ENCODE measurements around the gene GBA2. TPM values are rescaled to one million over a fixed set of nuclear protein-coding genes. Genes with fewer than 3 reads are reported as not detected.

Gene GBA2
- total RNA-seq, 1 donor from 2014 or later = 34.4 TPM

DNA sequence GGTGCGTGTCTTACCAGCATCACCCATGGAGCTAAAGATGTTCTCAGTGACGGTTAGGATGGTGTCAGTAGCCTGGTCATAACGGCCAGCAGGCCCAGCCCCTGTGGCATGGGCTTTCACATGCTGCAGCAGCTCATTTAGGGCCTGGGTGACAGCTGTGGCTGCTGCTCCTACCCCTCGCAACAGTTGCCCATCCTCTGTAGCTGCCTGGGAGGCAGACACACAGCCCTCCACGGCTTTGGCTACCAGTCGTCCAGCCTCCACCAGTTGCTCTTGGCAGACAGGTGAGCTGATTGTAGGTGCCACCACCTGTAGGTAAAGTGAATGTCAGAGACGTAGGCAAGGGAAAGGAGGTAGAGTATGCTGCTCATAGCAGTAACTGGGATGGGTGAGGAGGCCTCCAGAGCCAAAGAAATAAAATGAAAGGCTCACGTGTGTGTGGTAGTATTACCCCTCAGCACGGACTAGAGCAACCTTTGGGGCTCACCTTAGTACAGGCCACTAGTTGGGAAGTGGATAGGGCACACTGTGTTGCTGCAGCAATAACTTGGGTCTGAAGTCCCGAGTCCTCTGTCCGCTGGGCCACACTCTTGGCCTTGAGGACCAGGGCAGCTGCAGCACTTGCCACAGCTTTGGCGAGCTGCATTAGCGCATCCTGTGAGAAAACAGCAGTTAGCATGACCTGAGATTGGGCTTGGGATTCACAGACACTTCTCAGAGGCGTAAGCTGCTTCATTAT lies 31.7 kb downstream of the GBA2 start:
- peak; percentile 56 for DNase-seq (ENCODE audit: low read depth)

DNA sequence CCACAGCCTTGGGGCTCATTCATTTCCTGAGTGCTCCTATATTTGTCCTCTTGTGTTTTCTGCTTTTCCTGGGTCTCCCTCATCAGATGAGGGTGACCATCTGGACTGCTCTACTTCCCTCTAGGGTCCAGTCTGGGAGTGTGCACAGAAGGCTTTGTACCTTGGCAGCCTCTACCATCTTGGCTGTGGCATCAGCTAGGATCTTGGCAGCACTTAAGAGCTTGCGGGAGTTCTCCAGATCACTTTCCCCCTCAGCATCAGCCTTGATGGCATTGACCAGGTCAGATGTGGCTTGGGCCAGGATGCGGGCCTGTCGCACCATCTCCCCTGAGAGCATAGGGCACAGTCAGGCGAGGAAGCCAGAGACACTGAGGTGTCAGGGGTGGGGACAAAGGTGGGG lies 32.8 kb downstream of the GBA2 start:
- DNase-seq (ENCODE audit: low read depth) = no peak

DNA sequence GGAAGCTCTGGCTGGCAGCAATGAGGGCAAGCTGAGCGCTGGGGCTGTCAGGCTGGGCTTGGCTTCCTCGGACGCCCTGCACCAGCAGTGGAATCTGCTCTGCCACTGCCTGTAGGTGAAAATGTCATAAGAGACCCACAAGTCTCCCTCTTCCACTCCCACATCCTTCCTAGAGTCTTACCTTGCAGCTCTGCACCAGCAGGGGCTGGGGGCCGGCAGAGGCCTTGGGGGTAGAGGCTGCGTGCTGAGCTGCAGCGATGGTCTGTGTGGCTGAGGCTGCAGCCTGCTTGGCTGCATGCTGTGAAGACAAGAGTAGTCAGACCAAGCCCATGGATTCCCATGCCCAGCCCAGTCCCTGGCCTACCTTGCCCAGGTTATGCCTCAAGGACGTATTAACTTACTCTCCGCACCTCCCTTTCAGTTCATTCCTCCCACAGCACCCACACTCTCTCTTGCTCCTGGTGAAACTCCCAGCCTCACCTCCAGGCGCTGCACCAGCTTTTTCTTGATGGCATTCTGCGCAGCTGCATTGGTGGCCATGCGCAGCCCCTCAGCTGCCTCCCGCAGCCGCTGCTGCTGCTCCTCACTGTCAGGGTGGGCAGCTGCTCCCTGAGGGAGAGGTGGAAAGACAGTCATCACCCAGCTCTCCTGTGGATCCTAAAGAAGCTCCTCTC lies 34.3 kb downstream of the GBA2 start:
- no peak for DNase-seq (ENCODE audit: low read depth)

DNA sequence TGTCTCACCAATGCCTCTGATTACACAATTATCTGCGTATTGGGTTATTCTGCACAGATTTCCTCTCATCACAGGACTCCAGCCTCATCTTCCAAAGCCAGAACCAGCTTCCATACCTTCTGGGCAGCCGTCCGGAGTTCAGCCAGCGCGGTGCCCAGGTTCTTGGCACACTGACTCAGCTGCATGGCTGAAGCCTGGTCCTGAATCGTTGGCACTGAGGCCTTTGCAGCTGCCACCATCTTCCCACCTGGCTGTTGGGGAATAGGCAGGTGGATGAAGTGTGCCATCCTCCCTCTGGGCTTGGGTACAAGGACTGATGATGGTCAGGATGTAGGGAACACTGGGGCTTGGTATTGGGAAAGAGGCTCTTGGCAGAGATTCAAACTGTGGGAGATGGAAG lies 34.9 kb downstream of the GBA2 start:
- no peak for DNase-seq (ENCODE audit: low read depth)

DNA sequence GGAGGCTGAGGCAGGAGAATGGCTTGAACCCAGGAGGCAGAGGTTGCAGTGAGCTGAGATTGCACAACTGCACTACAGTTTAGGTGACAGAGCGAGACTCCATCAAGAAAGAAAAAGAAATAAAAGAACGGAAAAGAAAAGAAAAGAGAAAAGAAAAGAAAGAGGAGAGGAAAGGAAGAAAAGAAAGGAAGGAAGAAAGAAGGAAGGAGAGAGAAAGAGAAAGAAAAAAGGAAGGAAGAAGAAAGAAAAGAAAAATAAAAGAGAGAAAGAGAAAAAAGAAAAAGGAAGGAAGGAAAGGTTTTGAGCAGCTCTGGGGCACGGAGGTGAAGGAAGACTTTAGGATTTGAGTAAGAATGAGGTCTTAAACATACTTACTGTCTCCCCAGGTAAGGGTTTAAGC lies 35.5 kb downstream of the GBA2 start:
- DNase-seq (ENCODE audit: low read depth) = no peak

DNA sequence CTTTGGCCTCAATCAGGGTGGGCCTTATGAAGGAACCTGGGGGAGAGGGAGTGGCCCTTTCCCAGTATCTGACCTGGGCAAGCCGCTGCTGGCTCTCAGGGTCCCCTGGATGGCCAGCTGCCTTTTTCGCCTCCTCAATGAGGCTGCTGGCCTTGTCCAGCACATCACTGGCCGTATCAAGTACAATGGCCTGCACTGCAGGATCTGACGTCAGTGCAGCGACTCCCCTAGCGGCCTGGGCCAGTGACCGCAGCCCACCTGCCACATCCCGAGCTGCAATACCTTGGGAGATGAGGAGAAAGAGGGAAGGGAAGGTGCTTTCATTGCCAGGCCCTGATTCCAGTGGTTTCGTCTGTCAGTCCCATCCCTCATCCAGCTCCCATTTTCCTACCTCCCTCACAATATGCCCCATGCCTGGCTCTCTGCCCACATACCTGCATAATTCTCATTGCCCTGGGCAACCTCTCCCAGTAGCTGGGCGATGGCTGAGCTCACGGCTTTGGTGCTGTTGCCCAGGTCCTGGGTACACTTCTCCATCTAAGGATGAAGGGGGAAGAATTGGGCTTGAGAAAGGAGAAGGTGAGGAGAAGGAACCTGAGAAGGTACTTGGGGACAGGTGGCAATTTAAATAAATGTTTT lies 36.1 kb downstream of the GBA2 start:
- DNase-seq (ENCODE audit: low read depth) = no peak

DNA sequence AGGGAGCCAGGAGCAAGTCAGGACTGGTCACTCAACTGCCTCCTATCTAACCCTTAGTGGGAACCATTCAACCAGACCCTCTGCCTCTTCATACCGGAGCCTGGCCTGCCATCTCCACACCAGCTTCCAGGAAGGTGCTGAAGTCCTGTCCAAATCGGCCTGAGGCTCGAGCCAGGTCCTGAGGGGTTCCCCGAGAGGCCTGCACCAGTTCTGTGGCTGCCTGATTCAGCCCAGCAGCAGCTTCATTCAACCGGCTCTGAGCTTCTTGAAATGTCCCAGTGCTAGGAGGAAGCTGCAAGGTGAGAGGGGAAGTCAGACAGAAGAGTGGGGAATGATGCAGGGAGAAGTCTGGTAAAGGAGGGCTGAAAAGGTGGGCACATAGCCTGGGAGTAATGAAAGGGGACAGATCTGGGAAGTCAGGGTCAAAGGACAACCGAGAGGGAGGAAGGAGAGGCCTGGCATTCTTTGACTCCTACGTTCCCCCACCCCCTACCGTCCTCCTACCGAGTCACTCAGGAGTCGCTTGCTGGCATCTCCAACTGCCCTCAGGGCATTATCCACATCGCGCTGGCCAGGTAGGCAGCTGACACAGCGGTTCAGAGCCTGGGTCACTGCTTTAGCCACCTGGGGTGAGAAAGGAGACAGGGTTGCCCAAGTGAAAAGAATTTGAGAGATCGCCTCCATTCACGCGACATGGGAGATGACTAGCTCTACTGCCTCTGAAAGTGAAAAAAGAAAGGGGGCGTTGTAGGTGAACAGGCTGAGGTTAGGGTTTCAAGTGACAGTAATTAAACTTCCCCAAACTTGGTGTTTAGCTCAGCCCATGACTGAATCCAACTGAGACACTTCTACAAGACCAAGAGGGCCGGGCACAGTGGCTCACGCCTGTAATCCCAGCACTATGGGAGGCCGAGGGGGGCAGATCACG lies 37.3 kb downstream of the GBA2 start:
- DNase-seq (ENCODE audit: low read depth) = no peak

DNA sequence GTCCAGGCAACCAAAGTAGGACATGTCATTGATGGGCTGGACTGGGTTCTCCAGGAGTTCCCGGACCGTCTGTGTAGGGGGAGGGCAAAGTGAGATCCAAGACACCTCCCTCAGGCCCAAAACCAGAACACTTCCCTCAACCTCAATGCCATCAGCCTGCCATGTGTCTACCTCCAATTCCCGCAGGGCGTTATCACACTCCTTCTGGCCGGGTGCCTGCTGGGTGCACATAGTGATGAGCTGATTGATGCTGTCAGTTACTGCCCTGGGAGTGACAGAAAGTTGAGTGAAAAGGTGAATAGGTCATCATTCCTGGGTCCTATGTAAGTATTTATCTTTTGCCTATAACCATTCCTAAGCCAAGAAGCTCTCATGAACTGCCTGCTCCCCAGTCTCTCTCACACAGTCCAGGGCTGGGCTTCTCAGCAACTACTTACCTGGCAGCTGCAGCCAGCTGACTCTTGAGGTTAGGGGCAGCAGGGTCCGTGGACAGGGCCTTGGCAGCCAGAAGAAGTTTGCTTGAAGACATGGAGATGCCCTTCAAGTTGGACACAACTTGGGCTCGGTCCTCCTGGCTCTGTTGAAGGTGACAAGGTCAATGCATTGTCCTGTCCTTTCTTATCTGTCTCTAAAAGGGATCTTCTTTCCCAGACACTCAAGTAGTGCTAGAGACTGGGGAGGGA lies 38.1 kb downstream of the GBA2 start:
- no peak for DNase-seq (ENCODE audit: low read depth)

DNA sequence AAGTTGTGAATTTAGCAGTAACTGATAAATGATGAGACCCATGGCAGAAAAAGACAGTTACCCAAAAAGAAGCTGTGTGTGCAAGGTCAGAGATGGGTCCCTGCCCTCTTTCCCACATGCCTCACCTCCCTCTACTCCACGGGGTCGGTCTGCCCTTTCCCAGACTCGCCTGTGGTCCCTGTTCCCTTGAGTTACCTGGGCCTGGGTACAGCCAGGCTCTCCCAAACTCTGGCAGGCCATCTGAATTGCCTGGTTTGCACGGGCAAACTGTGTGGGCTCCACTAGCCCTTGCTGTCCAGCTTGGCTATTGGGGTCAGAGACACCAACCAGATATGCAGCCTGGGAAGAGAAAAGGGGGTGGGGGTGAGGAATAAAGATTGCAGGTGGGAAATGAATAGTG lies 40.9 kb downstream of the GBA2 start:
- no peak for DNase-seq (ENCODE audit: low read depth)

DNA sequence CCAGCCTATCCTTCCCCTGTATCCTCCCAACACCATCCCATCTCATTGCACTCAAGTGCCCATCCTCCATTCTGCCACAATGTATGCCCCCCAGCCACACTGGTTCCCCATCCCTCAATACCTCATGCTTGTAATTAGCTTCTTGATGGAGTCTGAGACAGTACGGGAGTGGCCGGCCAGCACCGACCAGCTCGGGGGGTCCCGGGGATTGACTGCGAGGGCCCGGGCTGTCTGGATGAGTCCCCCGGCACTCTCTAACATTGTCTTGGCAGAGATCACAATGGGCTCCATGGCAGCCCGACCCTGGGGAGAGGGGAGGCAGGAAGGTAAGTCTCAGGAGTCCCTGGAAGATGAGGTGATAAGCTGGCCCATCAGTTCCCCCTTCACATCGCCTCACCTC lies 42.1 kb downstream of the GBA2 start:
- no peak for DNase-seq (ENCODE audit: low read depth)

DNA sequence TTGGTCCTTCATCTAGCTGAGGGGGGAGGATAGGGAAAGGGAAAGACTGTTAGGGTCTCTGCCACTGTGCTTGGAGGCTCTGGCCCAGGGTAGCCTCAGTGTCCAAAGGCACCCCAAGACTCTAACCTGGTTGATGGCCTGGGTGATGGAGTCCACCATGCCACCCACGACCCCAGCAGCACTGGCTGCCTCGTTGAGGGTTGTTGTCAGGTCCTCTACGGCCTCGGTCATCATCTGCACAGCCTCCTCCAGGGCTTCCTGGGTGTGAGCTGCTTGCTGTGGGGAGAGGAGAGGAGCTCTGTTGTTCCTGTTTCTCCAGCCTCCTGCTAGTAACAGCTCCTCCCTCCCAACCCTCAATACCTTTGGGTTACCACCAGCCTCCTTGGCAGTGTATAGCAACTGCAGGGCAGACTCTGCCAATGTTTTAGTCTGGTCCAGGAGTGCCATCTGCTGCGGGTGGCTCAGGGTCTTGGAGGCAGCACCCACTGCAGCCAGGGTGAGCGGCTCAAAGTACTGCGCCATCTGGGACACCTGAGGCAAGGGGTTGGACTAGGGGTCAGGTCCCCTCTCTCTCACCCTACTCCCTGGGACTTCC lies 43.1 kb downstream of the GBA2 start:
- DNase-seq (ENCODE audit: low read depth) = no peak

DNA sequence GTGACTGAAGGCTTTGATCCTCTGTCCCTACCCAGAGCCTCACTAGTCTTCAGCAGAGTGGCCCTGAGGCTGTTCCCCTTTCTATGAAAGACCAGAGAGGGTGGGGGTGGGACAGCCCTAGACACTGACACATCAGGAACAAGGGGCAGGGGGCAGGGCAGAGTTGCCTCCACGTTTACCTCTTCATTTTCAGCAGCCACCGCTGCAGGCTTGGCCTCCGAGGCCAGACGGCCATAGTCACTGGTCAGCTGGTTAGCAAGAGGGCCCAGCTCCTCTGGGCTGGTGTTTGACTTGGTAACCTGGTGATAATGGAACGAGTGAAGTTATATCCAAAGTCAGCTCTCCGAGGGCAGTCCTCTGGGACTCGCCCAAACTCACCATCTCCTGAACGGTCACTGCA lies 43.7 kb downstream of the GBA2 start:
- no peak for DNase-seq (ENCODE audit: low read depth)

DNA sequence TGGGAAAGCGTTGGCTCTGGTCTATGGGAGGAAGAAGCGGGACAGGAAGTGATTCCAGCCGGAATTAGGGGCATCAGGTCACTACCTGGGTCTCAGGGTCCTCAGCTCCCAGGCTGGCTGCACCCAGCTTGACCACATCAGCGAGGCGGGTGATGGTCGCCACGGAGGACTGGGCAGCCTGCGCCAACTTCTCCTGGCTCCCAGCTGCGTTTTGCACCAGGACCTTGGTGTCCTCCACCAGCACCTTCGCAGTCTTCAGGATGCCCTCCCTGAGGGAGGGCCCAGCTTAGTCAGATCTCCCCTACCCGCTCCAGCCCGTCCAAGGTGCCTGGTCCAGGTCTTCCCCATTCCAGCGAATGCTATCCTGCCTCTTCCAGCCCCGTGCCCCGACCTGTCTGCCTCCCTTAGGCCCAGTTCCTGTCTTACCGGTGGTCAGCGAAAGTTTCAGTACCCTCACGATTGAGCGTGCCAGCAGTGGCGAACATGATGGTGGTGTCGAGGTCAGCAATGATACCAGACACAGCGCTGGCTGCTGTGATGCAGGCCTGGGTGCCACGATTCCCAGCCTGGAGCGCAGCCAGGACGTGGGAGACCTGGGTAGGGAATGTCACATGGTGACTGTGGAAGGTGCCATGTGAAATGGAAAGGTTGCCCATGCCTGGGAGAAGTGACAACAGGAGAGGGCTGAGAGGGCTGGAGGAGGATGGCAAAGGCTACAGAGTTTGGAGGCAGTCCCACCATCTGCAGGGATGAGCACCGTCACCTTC lies 44.9 kb downstream of the GBA2 start:
- no peak for DNase-seq (ENCODE audit: low read depth)

DNA sequence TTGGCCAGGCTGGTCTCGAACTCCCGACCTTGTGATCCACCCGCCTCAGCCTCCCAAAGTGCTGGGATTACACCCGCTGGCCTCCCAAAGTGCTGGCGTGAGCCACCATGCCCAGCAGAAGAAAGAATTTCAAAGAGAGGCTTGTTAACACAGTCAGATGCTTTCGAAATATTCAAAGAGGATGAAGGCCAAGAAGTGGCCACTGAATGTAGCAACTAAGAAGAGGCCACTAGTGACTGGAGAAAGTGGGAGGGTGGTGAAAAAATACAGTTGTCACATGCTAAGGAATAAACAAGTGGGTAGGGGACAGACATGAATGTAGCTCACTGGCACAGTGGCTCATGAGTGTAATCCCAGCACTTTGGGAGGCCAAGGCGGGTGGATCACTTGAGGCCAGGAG lies 46.3 kb downstream of the GBA2 start:
- DNase-seq (ENCODE audit: low read depth) = no peak

DNA sequence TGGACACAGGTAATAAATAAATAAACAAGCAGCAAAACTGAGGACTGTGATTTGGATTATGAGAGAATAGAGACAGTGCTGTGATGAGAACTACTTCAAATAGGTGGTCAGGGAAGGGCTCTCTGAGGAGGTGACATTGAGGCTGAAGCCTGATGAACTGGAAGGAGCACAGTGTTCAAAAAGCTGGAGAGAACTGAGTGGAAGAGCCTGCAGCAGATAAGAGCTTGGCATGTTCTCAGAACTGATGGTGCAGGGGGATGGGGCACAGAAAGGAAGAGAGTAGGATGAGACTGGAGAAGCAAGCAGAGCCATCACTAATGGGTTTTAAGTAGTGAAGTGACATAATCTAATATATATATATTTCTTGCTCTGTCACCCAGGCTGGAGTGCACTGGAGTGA lies 48.1 kb downstream of the GBA2 start:
- no peak for DNase-seq (ENCODE audit: low read depth)

DNA sequence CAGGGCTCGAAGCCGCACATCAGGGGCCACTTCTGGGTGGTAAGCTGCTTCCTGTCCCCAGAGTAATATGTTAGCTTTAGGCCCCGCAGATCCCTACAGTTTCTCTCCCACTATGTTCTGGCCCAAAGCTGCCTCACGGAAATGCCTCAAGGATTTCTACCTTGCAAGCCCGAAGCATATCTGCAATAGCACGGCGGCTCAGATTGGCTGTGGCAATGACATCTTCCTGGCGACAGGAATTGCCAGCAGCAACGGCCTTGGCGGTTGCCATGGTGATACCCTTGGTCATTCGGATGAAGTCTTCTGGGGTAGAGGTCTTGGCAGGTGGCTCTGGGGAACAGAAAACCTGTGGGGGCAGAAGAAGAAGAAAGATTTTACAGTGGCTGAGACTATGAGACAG lies 49.0 kb downstream of the GBA2 start:
- DNase-seq (ENCODE audit: low read depth) = no peak

DNA sequence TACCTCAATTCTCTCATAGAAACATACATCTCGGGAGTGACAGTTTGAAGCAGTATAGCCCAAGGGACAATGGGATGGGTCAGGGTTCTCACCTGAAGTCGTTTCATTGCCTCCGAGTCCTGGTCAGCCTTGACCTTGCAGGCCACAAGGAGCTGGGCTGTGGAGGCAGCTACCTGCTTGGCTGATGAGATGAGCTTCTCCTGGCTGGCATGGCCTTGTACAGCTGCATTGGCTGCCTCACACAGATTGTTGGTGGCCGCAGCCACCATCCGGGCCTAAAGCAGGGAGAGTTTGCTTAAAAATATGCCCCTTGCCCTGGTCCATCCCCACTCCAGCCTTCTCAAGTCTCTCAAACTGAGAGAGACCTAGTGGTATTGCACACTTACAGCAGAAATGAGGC lies 50.8 kb downstream of the GBA2 start:
- DNase-seq (ENCODE audit: low read depth) = no peak

DNA sequence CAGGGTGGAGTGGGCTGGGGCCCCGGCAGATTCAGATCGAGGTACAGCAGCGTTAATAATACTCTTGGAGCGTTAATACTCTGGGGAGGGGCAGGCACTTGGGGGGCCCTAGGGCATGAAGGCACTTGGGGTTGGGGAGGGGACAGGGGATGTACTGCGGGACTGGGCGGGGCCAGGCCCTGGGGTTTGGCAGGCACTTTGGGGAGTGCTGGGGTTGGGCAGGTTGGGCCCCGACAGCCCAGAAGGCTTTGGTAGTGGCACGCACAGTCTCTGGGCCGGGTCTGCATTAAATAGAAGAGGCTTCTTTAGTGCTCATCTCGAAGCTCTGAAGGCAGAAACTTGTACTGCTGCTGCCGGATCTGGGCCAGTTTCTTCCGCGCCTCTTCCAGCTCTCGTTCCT lies 51.5 kb downstream of the GBA2 start:
- no peak for DNase-seq (ENCODE audit: low read depth)

DNA sequence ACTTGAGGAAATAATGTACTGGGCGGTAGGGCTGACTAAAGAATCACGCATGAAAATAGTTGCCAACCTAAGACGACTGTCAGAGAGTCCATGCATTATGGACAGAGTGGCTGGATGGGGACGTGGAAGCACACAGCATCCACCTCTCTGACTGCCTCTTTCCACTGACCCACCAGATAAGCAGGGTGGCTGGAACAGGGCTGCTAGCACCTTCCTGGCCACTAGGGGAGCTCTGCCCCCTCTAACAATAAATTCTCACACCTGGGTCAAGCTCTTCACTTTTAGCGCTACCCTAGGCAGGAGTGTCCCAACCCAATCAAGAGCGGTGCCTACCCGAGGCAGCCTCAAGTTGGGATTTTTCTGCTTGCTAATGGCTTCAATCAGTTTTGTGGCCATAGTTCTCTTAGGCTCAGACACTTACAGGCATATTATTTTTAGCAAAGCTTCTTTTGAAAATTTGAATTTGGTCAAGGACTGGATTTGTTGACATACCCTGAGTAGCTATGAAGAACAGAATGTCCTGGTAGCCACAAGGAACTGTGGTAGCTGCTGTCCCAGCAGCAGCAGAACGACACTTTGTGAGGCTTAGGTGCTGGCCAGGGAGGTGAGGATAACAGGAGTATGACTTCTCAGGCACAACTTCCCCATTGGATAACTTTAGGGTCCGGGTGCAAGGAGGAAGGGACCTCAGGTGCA lies 52.4 kb downstream of the GBA2 start:
- peak; percentile 56 for DNase-seq (ENCODE audit: low read depth)

Data from myocyte (in vitro differentiated cells).